Smooth muscle cell of the brain vasculature (primary cell): Measurements from ENCODE around the gene CACNA1D.

Experiments used
- DNase-seq: peaks from one replicate; pipeline ENCODE4 v3.0.0-alpha.2; 2012; ENCODE audit warnings: low read depth, low spot score

The CACNA1D gene

GRCh38 chr3:53688989-53689388, 194.6 kb downstream of the CACNA1D start:
- no peak for DNase-seq

DNA sequence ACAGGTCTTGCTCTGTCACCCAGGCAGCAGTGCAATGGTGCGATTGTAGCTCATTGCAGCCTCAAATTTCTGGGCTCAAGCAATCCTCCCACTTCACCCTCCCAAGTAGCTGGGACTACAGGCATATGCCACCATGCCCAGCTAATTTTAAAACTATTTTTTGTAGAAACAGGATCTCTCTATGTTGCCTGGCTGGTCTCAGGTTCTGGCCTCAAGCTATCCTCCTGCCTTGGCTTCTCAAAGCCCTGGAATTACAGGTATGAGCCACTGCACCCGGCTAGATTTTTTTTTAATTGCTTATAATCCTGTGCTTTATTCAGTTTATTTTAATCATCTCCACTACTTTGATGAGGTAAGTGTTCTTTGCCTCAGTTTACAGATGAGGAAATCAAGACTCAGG, 195.3 kb downstream of the CACNA1D start:
- no peak for DNase-seq

DNA sequence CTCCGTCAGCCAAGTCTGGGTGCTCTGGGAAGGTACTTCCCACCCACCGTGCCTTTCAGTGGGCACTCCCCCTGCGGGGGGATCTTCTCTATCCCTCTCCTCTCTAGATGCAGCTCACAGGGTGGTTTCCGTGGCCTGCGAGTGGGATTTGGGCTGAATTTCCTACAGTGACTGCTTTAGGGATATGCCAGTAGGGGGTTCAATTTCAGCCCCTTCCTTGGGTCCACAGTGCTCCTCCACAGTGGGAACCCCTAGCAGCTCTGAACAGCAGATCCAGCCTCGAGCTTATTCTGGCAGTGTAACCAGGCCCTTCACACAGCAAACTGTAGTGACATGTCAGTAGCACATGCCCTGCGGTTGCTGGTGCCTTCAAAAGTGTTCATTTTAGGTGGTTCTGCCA, 196.1 kb downstream of the CACNA1D start:
- DNase-seq = no peak

DNA sequence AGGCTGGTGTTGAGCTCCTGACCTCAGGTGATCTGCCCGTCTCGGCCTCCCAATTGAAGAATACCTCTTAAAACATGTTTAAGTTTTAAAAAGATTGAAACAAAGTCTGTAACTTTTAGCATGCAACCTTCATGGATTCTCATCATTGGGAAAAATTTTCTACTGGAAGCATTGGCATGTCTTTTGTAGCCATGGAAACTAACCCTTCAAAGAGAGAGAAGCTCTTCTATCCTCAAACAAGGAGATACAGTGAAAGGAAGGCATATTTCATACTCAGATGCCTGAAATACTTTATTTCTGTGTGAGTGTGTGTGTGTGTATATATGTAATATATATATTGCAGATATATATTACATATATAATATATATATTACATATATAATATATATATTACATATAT, 196.9 kb downstream of the CACNA1D start:
- DNase-seq = no peak

- DNase-seq = no peak
Measured at GRCh38 chr3:53691885-53692284, 197.5 kb downstream of the CACNA1D start.

DNA sequence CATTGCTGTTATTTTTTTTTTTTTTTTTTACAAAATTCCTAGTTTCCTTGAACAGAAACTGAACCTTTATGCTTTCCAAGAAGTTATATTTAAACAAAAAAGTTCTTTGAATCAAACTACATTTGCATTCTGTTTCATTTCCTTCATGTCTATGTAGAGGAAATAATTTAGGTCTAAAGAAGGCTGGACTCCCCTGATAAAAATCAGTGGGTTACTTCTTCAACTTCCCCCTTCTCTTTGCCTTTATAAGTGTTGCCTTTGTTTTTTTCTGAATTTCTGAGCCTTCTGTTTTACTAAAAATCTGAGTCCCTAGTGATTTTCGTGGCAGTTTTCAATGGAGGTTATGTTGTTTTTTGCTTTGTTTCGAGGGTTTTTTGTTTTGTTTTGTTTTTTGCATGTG, 199.0 kb downstream of the CACNA1D start:
- DNase-seq = no peak

DNA sequence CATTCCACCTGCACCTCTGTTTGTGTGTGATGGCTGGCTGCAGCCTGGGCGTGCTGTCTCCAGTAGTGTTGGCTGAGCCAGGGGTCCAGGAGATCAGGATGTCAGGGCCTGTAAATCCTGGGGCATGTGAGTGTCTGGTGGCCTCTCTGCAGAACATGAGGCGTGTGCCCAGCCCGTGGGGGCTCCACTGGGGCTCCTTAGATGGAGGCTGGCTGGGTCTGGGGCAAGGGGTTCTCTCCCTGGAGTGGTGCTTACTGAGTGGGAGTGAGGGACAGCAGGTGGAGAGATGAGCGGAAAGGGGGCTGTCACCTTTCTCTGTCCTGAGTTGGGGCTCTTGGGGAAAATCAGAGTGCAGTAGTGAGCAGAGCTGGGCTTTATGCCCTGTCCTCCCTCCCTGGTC, 199.6 kb downstream of the CACNA1D start:
- no peak for DNase-seq

DNA sequence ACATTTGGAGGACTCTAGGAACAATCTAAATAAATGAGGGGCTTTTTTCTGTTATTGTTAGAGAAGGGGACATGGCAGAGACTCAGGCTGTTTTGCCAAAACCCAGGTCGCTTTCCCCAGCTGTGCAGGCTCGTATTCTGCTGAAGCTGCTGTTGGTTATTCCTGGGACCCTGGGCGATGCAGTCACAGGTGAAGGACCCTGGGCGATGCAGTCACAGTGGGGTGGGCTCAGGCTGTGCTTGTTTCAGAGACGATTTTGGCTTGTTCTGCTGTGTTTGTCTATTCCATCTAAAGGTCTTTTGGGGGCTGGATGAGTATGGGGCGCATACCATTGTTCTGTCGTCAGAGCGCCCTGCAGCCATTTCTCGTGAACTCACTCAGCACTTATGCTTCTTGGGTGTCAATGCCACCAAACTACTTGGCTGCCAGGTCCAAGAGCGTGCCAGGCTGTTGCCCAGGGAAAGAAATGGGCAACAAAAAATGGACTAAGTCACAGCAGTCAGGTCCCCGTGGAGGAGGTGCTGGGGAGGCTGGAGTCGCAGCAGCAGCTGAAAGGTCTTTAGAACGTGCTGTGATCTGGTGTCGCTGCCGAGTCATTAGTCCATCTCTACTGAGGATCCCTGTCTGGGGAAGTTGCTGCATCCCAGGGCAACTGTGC, 200.4 kb downstream of the CACNA1D start:
- no peak for DNase-seq

- no peak for DNase-seq
Measured at GRCh38 chr3:53695324-53695690, 200.9 kb downstream of the CACNA1D start.

- DNase-seq = no peak
Measured at GRCh38 chr3:53696401-53697172, 202.2 kb downstream of the CACNA1D start.

DNA sequence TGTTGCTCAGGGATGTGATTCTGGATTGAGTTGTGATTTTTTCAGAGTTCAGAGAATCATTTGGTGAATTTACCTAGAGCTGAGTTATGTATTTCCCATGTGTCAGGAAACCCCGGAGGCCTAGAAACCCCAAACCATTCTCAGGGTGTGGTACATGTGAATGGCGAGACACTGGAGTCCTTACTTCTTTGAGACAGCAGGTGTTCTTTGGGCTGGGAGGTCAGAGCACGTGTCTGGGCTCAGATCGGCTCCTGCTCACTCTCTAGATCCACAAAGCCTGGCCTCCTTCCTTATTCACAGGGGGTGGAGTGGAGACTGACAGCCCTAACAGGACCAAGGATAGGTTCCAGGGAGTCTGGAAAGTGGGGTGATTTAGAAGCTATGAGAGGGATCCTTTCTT, 206.0 kb downstream of the CACNA1D start:
- no peak for DNase-seq

GRCh38 chr3:53702776-53703530, 208.5 kb downstream of the CACNA1D start:
- no peak for DNase-seq

DNA sequence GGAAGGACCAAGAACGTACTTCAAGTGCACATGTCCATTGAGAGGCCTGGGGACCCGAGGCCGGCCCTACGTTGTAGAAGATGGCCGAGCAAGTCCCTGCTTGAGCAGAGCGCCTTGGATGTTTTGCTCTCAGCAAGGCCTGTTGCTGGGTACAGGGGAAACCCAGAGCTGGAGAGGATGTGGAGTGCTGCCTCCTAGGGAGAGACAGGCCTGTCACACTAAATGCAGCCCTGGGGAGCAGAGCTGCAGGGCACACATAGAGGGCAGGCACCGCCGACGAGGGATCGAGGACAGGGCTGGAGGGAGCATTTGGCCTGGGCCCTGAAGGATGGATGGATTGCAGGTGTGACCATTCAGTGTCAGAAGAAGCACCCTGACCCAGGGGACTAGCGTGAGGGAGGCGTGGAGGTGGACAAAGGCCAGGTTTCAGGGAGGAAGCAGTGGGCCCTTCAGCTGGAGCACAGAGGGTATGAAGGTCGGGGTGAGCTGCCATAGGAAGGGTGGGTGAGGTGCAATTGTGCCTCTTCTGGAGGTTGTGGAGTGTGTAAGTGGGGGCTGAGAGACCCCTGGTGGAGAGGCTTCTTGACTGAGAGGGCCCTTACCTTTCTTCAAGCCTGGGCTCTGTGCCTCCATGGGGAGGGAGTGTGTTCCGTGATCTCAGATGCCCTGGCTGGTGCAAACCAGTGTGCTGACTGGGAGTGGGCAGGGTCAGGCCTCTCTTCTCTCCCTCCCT, 209.4 kb downstream of the CACNA1D start:
- DNase-seq = no peak

GRCh38 chr3:53704363-53704725, 209.9 kb downstream of the CACNA1D start:
- DNase-seq = no peak

- no peak for DNase-seq
Measured at GRCh38 chr3:53705024-53705745, 210.8 kb downstream of the CACNA1D start.

DNA sequence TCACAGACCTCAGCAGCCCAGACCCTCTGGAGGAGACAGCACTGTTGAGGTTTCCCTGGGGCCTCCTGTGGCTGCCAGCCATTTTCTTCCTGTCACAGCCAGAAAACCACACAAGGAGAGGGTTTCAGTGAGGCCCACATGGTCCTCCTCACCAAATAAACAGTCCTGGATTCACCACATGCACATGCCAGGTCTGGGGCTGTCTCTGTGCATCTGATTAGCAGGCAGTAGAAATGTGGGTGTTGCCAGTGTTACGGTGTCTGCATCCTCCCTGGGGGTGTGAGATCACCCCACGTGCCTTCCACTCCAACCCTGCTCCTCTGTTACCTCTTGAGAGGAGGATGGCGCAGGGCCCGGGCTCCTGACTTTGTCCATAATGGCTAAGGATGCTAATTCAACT, 211.4 kb downstream of the CACNA1D start:
- DNase-seq = no peak

DNA sequence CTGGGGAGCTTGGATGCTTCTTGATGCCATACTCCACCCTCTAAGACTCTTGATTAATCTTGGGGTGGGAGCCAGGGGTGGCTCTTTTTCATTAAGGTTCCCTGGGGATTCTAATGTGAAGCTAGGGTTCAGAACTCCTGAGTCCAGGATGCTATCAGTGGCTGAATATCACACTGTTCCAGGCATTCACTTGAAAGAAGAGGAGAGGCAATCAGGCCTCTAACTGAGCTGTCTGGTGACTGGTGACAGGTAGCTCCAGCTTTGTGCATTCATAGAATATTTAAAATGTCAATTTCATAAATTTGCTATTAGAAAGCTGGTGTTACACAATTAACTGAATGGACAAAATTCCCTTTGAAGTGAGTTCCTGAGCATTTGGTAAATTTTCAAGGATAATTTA, 212.8 kb downstream of the CACNA1D start:
- no peak for DNase-seq

- no peak for DNase-seq
Measured at GRCh38 chr3:53708001-53708621, 213.7 kb downstream of the CACNA1D start.

DNA sequence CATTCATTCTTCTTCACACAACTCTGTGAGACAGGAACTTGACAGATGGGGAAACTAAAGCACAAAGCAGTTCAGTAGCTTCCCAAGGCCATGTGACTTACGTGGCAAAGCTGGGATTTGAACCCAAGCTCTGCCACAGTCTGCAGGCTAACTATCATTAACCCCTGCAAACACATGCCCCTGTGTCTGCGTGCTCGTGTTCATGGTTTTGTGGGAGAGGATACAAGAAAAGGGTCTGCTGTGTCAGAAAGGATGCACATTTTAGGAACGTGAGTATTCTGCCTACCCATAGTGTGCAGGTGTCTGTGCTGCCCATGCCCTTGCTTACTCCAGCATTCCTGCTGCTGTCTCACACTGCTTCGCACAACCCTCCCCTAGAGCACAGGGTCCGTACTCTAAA, 214.8 kb downstream of the CACNA1D start:
- no peak for DNase-seq

- DNase-seq = peak; percentile 29
Measured at GRCh38 chr3:53709860-53710674, 215.7 kb downstream of the CACNA1D start.
